HEK293 (cell line): ENCODE measurements around the gene NFE2L3.
A peak's percentile ranks its signal among the peaks of the same experiment; 100 is the strongest.

ENCODE experiments used
- CTCF ChIA-PET: fragments of 350-600 bp; formaldehyde crosslinking; extraction: SDS; loops from one replicate; lab custom pipeline; 2021; ENCODE audit warnings: antibody characterized with exemption; lab: Yijun Ruan, JAX
- POLR2A ChIA-PET: fragments of 300-600 bp; formaldehyde crosslinking; extraction: SDS; loops from one replicate; lab custom pipeline; 2020; ENCODE audit warnings: antibody characterized with exemption, inconsistent platforms; lab: Yijun Ruan, JAX
- H3K27ac ChIP-seq: fragments of 200-500 bp; sonication (Bioruptor generic); 2 replicates; pipeline ENCODE4 v1.5.1; 2014; ENCODE audit warnings: low read depth, low read length, control low read depth, inconsistent platforms; ENCODE audit errors: extremely low read depth
- H3K36me3 ChIP-seq, 2 experiments: fragments of 200-500 bp in 1 of 2; sonication (Bioruptor generic) in 1 of 2; 1 replicate in 1 of 2; 2 replicates in 1 of 2; pipeline ENCODE4 v1.5.1; 2014 to 2017; ENCODE audit warnings: inconsistent platforms in 2 of 2, low read length in 2 of 2; ENCODE audit not compliant: control insufficient read depth in 2 of 2, insufficient read depth in 1 of 2
- H3K4me1 ChIP-seq: fragments of 200-500 bp; sonication (Bioruptor generic); 2 replicates; pipeline ENCODE4 v1.5.1; 2014; ENCODE audit warnings: mild to moderate bottlenecking, low read length, inconsistent platforms; ENCODE audit not compliant: control insufficient read depth, insufficient read depth
- H3K4me3 ChIP-seq: 2 replicates; pipeline ENCODE4 v1.5.1; 2011; ENCODE audit warnings: low read depth, mild to moderate bottlenecking, control low read depth, low read length, moderate library complexity
- H3K9me3 ChIP-seq: fragments of 200-500 bp; sonication (Bioruptor generic); 2 replicates; pipeline ENCODE4 v1.5.1; 2014; ENCODE audit warnings: low read depth, low read length, inconsistent platforms; ENCODE audit not compliant: control insufficient read depth, insufficient read depth
- ELK4 ChIP-seq: IDR thresholded peaks from 2 replicates; pipeline ENCODE4 v1.6.1; 2011; ENCODE audit warnings: mild to moderate bottlenecking, low read depth, low read length, borderline replicate concordance
- PRDM2 ChIP-seq: fragments of 450-650 bp; formaldehyde crosslinking; IDR thresholded peaks from 2 replicates; pipeline ENCODE4 v1.5.1; 2016; ENCODE audit warnings: missing biosample characterization, missing genetic modification characterization, borderline replicate concordance
- SCRT1 ChIP-seq: fragments of 450-650 bp; formaldehyde crosslinking; IDR thresholded peaks from 2 replicates; pipeline ENCODE4 v1.5.1; 2016; ENCODE audit warnings: missing biosample characterization, missing genetic modification characterization, borderline replicate concordance
- ZNF155 ChIP-seq: fragments of 450-650 bp; formaldehyde crosslinking; IDR thresholded peaks from 2 replicates; pipeline ENCODE4 v1.5.1; 2016; ENCODE audit warnings: missing biosample characterization, missing genetic modification characterization
- ZNF169 ChIP-seq: fragments of 450-650 bp; formaldehyde crosslinking; IDR thresholded peaks from 2 replicates; pipeline ENCODE4 v1.5.1; 2016; ENCODE audit warnings: missing biosample characterization, missing genetic modification characterization
- ZNF221 ChIP-seq: fragments of 450-650 bp; formaldehyde crosslinking; IDR thresholded peaks from 2 replicates; pipeline ENCODE4 v1.5.1; 2017; ENCODE audit warnings: missing biosample characterization, missing genetic modification characterization, borderline replicate concordance
- ZNF311 ChIP-seq: fragments of 450-650 bp; formaldehyde crosslinking; IDR thresholded peaks from 2 replicates; pipeline ENCODE4 v1.5.1; 2017; ENCODE audit warnings: missing biosample characterization, missing genetic modification characterization, borderline replicate concordance
- ZNF341 ChIP-seq: fragments of 450-650 bp; formaldehyde crosslinking; IDR thresholded peaks from 2 replicates; pipeline ENCODE4; 2016; ENCODE audit warnings: low read depth, missing biosample characterization, missing genetic modification characterization
- ZNF416 ChIP-seq: fragments of 450-650 bp; formaldehyde crosslinking; IDR thresholded peaks from 2 replicates; pipeline ENCODE4 v1.5.1; 2016; ENCODE audit warnings: missing biosample characterization, missing genetic modification characterization
- ZNF629 ChIP-seq: fragments of 450-650 bp; formaldehyde crosslinking; IDR thresholded peaks from 2 replicates; pipeline ENCODE4 v1.5.1; 2017; ENCODE audit warnings: missing biosample characterization, missing genetic modification characterization
- ZNF677 ChIP-seq: fragments of 450-650 bp; IDR thresholded peaks from 2 replicates; pipeline ENCODE4 v1.5.0; 2018; ENCODE audit warnings: missing biosample characterization, mild to moderate bottlenecking, missing genetic modification characterization, moderate library complexity
- ZNF830 ChIP-seq: fragments of 450-650 bp; IDR thresholded peaks from 2 replicates; pipeline ENCODE4 v1.5.0; 2018; ENCODE audit warnings: missing biosample characterization, missing genetic modification characterization, low read depth, mild to moderate bottlenecking, moderate library complexity

The NFE2L3 gene

GRCh38 chr7:26180792-26181198 lies 28.8 kb downstream of the NFE2L3 start:
- ChIA-PET POLR2A (interaction anchor here (1.6 kb wide), 1 partner anchor 14 kb away, joined by 3 read pairs; no protein-coding TSS in a partner anchor), CTCF (interaction anchor here (0.9 to 1.6 kb wide), 4 partner anchors 18 to 184 kb away, joined by 3 to 10 read pairs (median 4); partner anchors contain the start of gene NFE2L3)
- H3K4me3 ChIP-seq = no peak overlapping the region
- peaks cover 0 to 4% of the 10 kb centered on the region in 2 experiments; a peak in 1 of 3 replicates for H3K36me3 ChIP-seq
- no peak overlapping the region for H3K27ac ChIP-seq
- peak; percentile 32; the same call in 1 of the 2 replicates for TF ChIP-seq ZNF629 (tag by site-specific recombination)
- TF ChIP-seq ZNF155 (tag by site-specific recombination) = no peak
- H3K4me1 ChIP-seq = no peaks in the 10 kb centered on the region
- H3K9me3 ChIP-seq = no peaks in the 10 kb centered on the region

DNA sequence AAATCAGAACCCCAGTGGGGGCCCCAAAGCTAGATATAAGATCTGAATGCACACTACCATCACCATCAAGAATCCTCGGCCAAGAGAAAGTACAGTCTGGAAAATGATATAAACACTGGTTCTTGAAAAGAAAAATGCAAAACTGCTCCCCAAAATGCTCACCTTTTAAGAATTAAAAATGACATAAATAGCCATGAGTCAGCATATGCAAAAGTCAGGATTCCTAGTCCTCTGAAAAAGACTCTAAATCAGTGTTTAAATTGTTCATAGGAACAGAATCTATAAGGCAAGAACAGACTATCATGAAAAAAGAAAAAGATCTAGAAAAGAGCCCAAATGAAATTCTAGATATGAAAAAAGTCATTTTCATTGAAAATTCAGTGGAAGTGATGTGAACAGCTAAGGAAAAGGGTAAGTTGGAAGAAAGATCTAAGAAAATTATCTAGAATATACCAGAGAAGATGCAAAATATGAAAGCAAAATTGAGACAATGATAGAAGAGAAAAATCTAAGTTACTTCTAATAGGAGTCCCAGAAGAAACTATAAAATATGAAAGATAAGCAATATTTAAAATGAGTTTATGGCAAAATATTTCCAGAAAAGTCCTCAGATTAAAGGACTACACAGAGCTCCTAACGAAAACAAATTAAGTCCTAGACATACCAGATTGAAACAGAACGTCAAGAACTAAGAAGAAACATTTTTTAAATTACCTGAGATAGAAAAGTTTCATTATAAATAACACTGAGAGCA lies 29.7 kb downstream of the NFE2L3 start:
- TF ChIP-seq ELK4 = no peak
- TF ChIP-seq ZNF221 (tag by site-specific recombination) = no peak
- no peak for TF ChIP-seq ZNF830 (tag by site-specific recombination)
- TF ChIP-seq ZNF677 = no peak
- TF ChIP-seq ZNF311 (tag by site-specific recombination) = no peak
- TF ChIP-seq ZNF169 = no peak
- no peak for TF ChIP-seq ZNF416
- no peak for TF ChIP-seq ZNF341 (tag by site-specific recombination)
- Histone ChIP-seq H3K4me3 (no peak overlapping the region), H3K36me3 (peaks cover 0 to 4% of the 10 kb centered on the region in 2 experiments; a peak in 1 of 3 replicates), H3K27ac (no peak overlapping the region), H3K4me1 (no peaks in the 10 kb centered on the region), H3K9me3 (no peaks in the 10 kb centered on the region)
- ChIA-PET POLR2A (no interaction called here), CTCF (interaction anchor here (0.6 to 1.9 kb wide), 5 partner anchors 12 to 184 kb away, joined by 3 to 10 read pairs (median 3); no protein-coding TSS in a partner anchor)

DNA sequence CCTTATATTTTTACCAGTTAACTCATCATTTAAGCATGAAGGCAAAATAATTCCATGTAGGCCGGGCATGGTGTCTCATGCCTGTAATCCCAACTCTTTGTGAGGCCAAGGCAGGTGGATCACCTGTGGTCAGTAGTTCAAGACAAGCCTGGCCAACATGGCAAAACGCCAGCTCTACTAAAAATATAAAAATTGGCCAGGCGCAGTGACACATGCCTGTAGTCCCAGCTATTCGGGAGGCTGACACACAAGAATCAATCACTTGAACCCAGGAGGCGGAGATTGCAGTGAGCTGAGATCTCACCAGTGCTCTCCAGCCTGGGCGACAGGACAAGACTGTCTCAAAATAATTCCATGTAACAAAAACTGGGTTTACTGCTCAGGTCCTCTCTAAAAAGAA lies 30.3 kb downstream of the NFE2L3 start:
- ChIA-PET POLR2A (interaction anchor here (0.8 to 0.9 kb wide), 2 partner anchors 30 to 92 kb away, joined by 3 read pairs; partner anchors contain the start of gene NFE2L3), CTCF (interaction anchor here (0.6 to 1.9 kb wide), 4 partner anchors 11 to 92 kb away, joined by 3 to 10 read pairs (median 3); no protein-coding TSS in a partner anchor)
- H3K36me3 ChIP-seq = peaks cover 0 to 4% of the 10 kb centered on the region in 2 experiments; a peak in 1 of 3 replicates
- no peak for TF ChIP-seq PRDM2
- TF ChIP-seq SCRT1 (tag by site-specific recombination) = peak; percentile 65; the same call in 1 of the 2 replicates
- no peaks in the 10 kb centered on the region for H3K9me3 ChIP-seq
- no peak overlapping the region for H3K4me3 ChIP-seq
- no peak overlapping the region for H3K27ac ChIP-seq
- no peaks in the 10 kb centered on the region for H3K4me1 ChIP-seq
